ENCODE results near the gene STPG3. TPM values are rescaled to one million over a fixed set of nuclear protein-coding genes. Genes with fewer than 3 reads are reported as not detected.

STPG3 gene
- total RNA-seq, 2 experiments from 2014 or later, result not detected

DNA sequence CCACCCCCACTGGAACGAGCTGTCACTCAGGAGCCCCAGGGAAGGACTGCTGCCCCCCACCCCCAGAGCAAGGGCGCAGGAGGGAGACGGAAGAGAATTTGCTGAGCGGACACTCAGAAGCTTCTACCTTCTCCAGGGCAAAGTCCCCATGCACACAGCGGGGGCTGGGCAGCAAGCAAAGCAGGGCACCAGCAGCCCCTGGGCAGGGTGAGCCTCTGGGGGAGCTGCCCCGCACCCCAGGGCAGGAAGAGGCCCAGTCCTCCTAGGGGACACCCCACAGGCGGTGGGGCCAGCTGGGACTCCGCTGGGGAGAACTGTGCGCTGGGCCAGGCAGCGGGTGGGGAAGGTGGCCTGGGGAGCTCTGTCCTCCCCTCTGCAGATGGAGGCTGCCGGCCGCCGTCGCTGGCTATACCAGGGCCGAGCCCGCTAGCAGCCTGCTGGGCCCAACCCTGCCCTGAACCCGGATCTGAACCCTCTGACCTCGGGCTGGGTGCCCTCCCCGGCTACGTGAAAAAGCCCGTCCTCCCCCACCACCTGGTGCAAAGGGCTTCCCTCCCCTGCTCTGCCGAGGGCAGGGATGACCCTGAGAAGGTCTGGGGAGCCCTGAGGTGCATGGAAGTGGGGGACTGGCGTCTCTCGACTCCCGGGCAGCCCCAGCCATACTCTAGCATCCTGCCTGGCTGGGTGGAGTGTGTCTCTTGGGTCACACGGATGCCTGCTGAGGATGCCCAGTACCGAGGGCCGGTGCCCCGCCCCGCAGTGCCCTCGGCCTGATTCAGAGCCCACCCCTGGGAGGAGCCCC lies 21.0 kb upstream of the STPG3 start:
- no peaks in the 10 kb centered on the region for H3K36me3 ChIP-seq (ENCODE audit: insufficient read depth, low read length)
- intact Hi-C loops (cut with DNase I, micrococcal nuclease), result loop anchor here in 1 of 2 experiments (5.0 kb wide), 1 partner anchor 183 kb away; the partner anchor contains the start of gene NPDC1
- peaks cover 3 to 16% of the 10 kb centered on the region in 2 experiments for H3K27me3 ChIP-seq (ENCODE audit: control insufficient read depth in 1 of 2, insufficient read depth in 2 of 2, low read length in 2 of 2)
- CTCF ChIA-PET, result interaction anchor here (1.5 kb wide), 1 partner anchor 108 kb away, joined by 3 read pairs; no protein-coding TSS in a partner anchor
- H3K4me1 ChIP-seq (ENCODE audit: insufficient read depth, low read length), result peaks cover 8% of the 10 kb centered on the region
- Mint-ChIP-seq H3K4me1 (ENCODE audit: low read depth) (peaks cover 5% of the 10 kb centered on the region), H3K36me3 (ENCODE audit: low read depth) (no peaks in the 10 kb centered on the region), H3K9me3 (no peaks in the 10 kb centered on the region), H3K4me3 (no peak overlapping the region), H3K27ac (no peak overlapping the region), H3K27me3 (peaks cover 9% of the 10 kb centered on the region)
- no peak for ATAC-seq (ENCODE audit: poor library complexity)
- DNase-seq, result no peak
- peaks cover 0 to 10% of the 10 kb centered on the region in 2 experiments for H3K9me3 ChIP-seq (ENCODE audit: control insufficient read depth in 1 of 2, insufficient read depth in 1 of 2, low read length in 2 of 2)
- H3K4me3 ChIP-seq (ENCODE audit: low read length), result no peak overlapping the region
- POLR2A ChIA-PET, result no interaction called here
- no peak overlapping the region for H3K27ac ChIP-seq (ENCODE audit: low read depth in 1 of 2, low read length in 2 of 2)
- TF ChIP-seq, protein P1, sequence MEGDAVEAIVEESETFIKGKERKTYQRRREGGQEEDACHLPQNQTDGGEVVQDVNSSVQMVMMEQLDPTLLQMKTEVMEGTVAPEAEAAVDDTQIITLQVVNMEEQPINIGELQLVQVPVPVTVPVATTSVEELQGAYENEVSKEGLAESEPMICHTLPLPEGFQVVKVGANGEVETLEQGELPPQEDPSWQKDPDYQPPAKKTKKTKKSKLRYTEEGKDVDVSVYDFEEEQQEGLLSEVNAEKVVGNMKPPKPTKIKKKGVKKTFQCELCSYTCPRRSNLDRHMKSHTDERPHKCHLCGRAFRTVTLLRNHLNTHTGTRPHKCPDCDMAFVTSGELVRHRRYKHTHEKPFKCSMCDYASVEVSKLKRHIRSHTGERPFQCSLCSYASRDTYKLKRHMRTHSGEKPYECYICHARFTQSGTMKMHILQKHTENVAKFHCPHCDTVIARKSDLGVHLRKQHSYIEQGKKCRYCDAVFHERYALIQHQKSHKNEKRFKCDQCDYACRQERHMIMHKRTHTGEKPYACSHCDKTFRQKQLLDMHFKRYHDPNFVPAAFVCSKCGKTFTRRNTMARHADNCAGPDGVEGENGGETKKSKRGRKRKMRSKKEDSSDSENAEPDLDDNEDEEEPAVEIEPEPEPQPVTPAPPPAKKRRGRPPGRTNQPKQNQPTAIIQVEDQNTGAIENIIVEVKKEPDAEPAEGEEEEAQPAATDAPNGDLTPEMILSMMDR (IDR thresholded peaks at IDR 0.05), result no peak

- DNase-seq (no peak), ATAC-seq (ENCODE audit: poor library complexity) (no peak)
- TF ChIP-seq, protein P1 (IDR thresholded peaks at IDR 0.05), result no peak
- Mint-ChIP-seq H3K9me3 (no peaks in the 10 kb centered on the region), H3K27me3 (peaks cover 11% of the 10 kb centered on the region), H3K27ac (no peak within 1 kb of the TSS), H3K4me3 (no peak within 1 kb of the TSS), H3K36me3 (ENCODE audit: low read depth) (no peaks in the 10 kb centered on the region), H3K4me1 (ENCODE audit: low read depth) (peaks cover 5% of the 10 kb centered on the region)
- peaks cover 9% of the 10 kb centered on the region for H3K4me1 ChIP-seq (ENCODE audit: insufficient read depth, low read length)
- intact Hi-C loops (cut with DNase I, micrococcal nuclease), result no loop called here
- peaks cover 3 to 16% of the 10 kb centered on the region in 2 experiments for H3K27me3 ChIP-seq (ENCODE audit: control insufficient read depth in 1 of 2, insufficient read depth in 2 of 2, low read length in 2 of 2)
- ChIA-PET CTCF (no interaction called here), POLR2A (no interaction called here)
- no peaks in the 10 kb centered on the region for H3K36me3 ChIP-seq (ENCODE audit: insufficient read depth, low read length)
- no peak within 1 kb of the TSS for H3K4me3 ChIP-seq (ENCODE audit: low read length)
- peaks cover 0 to 10% of the 10 kb centered on the region in 2 experiments for H3K9me3 ChIP-seq (ENCODE audit: control insufficient read depth in 1 of 2, insufficient read depth in 1 of 2, low read length in 2 of 2)
- no peak within 1 kb of the TSS for H3K27ac ChIP-seq (ENCODE audit: low read depth in 1 of 2, low read length in 2 of 2)
Observed at GRCh38 chr9:137230705-137231371, 20.2 kb upstream of the STPG3 start, which contains the start of gene SLC34A3. SLC34A3 (plus strand) TSS chr9:137230901; CDS start chr9:137231703, 802 bp downstream.

DNA sequence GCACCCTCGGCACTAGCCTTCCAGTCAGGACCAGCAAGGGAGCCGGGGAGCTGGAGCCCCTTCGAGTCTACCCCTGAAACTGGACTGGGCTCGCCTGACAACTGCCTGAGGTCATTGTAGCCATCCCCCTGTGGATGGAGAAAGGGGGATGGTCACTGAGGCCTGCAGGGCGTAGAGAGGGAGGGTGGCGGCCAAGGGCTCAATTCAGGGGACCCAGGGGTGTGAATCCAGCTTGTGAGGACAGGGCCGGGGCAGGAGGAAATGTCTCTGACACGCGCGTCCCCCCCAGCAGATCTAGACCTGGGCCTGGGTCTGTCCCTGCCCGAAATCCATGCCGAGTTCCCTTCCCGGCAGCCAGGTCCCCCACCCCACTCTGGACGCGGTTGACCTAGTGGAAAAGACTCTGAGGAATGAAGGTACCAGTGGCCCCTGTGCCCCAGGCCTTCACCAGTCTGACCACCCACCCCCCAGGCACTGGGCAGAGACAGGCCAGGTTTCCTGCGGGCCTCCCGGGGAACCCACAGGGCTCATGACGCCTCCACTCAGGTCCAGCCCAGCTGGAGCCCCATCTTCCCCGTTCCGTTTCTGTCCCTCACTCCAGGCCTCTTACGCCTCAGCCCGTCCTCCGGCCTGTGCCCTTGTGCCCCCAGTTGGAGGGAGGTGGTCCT lies 19.6 kb upstream of the STPG3 start:
- intact Hi-C loops (cut with DNase I, micrococcal nuclease), result no loop called here
- POLR2A ChIA-PET, result no interaction called here
- peaks cover 3 to 16% of the 10 kb centered on the region in 2 experiments for H3K27me3 ChIP-seq (ENCODE audit: control insufficient read depth in 1 of 2, insufficient read depth in 2 of 2, low read length in 2 of 2)

More for the DNA sequence above, 19.6 kb upstream of the STPG3 start:
- H3K27ac Mint-ChIP-seq, result no peak overlapping the region
- Histone ChIP-seq H3K9me3 (ENCODE audit: control insufficient read depth in 1 of 2, insufficient read depth in 1 of 2, low read length in 2 of 2) (peaks cover 0 to 10% of the 10 kb centered on the region in 2 experiments), H3K36me3 (ENCODE audit: insufficient read depth, low read length) (no peaks in the 10 kb centered on the region), H3K4me1 (ENCODE audit: insufficient read depth, low read length) (peaks cover 16% of the 10 kb centered on the region), H3K4me3 (ENCODE audit: low read length) (no peak overlapping the region), H3K27ac (ENCODE audit: low read depth in 1 of 2, low read length in 2 of 2) (no peak overlapping the region)
- TF ChIP-seq, protein P1 (IDR thresholded peaks at IDR 0.05), result no peak
- H3K9me3 Mint-ChIP-seq, result no peaks in the 10 kb centered on the region
- peaks cover 11% of the 10 kb centered on the region for H3K27me3 Mint-ChIP-seq
- H3K4me1 Mint-ChIP-seq (ENCODE audit: low read depth), result peaks cover 5% of the 10 kb centered on the region
- no peak for DNase-seq
- CTCF ChIA-PET, result no interaction called here
- H3K36me3 Mint-ChIP-seq (ENCODE audit: low read depth), result no peaks in the 10 kb centered on the region
- no peak overlapping the region for H3K4me3 Mint-ChIP-seq
- ATAC-seq (ENCODE audit: poor library complexity), result no peak

Measured in CD4-positive, alpha-beta T cell (primary cell).